ENCODE data around the gene GRID2.

DNA sequence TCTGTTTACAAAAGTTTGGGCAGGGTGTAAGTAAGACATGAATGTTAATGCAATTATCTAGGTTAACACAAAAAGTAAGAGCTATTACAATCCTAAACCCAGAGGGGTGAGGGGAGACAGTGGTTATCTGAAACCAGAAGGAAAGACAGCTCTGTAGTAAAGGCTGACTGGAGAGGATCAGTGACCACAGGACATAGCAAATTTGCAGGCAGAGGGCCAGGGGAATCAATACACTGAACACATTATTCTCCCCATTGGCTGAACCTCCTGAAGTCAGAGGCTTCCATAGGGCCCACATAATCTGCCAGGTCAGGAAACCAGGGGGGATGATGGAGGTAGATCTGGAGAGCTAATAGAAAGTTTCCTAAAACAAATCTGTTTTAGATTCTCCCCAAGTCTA lies 835.4 kb downstream of the GRID2 start:
- TF ChIP-seq, protein P1, sequence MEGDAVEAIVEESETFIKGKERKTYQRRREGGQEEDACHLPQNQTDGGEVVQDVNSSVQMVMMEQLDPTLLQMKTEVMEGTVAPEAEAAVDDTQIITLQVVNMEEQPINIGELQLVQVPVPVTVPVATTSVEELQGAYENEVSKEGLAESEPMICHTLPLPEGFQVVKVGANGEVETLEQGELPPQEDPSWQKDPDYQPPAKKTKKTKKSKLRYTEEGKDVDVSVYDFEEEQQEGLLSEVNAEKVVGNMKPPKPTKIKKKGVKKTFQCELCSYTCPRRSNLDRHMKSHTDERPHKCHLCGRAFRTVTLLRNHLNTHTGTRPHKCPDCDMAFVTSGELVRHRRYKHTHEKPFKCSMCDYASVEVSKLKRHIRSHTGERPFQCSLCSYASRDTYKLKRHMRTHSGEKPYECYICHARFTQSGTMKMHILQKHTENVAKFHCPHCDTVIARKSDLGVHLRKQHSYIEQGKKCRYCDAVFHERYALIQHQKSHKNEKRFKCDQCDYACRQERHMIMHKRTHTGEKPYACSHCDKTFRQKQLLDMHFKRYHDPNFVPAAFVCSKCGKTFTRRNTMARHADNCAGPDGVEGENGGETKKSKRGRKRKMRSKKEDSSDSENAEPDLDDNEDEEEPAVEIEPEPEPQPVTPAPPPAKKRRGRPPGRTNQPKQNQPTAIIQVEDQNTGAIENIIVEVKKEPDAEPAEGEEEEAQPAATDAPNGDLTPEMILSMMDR (IDR thresholded peaks at IDR 0.05; ENCODE audit: poor library complexity, severe bottlenecking) = no peak
- TF ChIP-seq EP300 (conservative IDR thresholded peaks at IDR 0.05; ENCODE audit: poor library complexity, severe bottlenecking) (no peak), EZH2 (IDR thresholded peaks at IDR 0.05; ENCODE audit: borderline replicate concordance, insufficient read depth, low read length, poor library complexity, severe bottlenecking) (no peak), POLR2AphosphoS5 (IDR thresholded peaks at IDR 0.05) (no peak)

All from neural cell (in vitro differentiated cells).